HG03135 (cell line): ENCODE measurements around the gene RCC2.

Source experiments
- ATAC-seq: cut with Tn5 transposase; IDR thresholded peaks from one replicate; pipeline ENCODE4 v1.9.1; 2021; ENCODE audit warnings: mild to moderate bottlenecking, moderate library complexity; ENCODE audit not compliant: unreplicated experiment

The RCC2 gene

GRCh38 chr1:17447501-17447992 is 8.1 kb upstream of the RCC2 start:
- ATAC-seq = no peak

DNA sequence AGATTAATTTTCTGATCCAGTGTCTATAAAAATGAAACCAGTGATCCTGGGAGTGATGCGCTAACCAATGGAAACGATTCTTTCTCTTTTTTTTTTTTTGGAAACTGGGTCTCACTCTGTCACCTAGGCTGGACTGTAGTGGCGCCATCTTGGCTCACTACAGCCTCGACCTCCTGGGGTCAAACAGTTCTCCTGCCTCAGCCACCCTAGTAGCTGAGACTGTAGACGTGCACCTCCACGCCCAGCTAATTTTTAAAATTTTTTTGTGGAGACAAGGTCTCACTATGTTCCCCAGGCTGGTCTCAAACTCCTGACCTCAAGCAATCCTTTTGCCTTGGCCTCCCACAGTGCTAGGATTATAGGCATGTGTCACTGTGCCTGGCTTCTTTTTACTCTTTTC is 3.4 kb upstream of the RCC2 start:
- ATAC-seq = no peak

- no peak for ATAC-seq
Measured at GRCh38 chr1:17441993-17442357, 2.5 kb upstream of the RCC2 start.

- ATAC-seq = no peak
Measured at GRCh38 chr1:17441265-17441992, 2.0 kb upstream of the RCC2 start.

DNA sequence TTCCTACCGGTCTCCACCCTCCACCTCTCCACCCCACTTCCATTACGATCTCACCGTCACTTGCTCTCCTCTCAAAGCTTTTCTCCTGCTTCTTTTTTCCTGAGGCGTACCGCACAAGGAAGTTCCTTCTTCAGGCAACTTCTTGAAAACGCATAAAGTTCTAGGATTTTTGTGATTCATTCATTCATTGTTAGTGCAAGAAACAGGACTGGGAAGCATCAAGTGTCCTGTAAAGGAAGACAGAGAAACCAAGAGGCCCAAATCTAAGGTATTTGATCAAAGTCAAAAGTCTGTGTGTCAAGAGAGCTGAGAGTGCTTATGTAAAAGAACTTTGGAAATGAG is 1.3 kb upstream of the RCC2 start:
- no peak for ATAC-seq

DNA sequence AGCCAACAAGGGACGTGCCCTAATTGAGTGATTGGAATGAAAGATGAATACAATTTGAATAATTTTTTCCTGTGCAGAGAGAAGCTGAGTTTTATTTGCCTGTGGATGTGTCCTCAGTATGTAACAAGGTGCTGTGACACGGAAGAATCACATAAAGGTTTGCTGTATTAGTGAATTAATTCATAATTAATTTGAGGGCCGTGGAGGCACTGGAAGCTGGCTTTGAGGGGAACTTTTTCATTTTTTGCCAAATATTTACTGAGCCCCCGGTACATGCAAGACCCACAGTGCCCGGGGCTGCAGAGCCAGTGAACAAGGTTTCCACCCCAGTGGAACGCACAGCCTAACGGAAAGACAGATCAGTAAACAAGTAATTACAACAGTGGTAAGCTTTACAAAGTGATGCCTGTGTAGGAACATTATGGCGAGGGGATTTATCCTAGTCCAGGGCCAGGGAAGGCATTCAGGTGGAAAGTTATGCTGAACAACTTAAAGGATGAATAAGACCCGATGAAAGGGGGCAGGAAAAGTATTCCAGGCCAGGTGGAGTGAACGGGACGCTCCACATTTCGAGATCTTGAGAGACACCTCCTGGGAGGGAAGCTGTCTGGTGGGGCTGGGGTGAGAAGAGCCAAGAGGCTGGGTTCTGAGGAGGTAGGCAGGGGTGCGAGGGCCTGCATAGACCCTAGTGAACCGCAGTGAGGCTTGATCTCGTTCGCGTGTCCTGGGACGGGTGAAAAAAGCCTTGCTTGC is 773 bp upstream of the RCC2 start:
- peak; percentile 0 for ATAC-seq

DNA sequence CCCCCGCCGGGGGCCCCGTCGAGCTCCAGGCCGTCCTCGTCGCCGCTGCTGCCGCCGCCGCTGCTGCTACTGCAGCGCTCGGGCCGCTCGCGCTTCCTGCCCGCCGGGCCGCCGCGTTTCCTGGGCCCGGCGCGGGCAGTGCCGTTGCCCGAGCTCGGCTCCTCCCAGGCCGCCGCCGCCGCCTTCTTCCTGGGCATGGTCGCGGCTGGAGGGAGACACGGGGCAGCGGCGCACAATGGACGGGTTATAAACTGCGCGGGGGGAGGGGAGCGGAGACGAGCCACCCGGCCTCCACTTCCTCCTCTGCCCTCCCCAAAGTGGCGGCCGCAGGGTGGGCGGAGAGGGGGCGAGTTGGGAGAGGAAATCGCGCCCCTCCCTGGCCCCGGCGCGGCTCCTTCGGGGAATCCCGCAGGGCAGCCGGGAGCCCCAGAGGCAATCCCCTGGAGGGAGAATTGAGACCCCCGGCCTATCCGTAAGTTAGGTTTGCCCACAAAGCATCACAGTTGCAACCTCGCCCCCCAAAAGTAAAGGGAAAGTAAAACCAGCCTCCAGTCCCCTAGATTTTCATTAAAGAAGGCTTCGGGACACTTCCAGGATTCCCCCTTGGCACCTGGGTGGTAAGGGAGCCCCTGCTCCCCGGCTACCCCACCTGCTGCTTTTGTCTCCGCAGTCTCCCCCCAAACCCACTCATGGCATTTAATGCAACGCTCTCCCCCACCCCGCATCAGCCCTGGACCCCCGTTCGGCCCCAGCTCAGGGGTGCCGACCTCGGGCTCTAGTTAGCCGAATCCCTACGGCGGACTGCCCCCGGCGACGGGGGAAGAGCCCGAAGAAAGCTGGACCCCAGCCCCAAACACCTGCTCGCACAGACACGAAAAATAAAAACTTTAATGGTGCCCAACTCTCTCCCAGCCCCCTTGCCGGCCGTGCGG is 893 bp downstream of the RCC2 start:
- ATAC-seq = peak; percentile 45

GRCh38 chr1:17437580-17438317 is 1.7 kb downstream of the RCC2 start:
- peak; percentile 37 for ATAC-seq

DNA sequence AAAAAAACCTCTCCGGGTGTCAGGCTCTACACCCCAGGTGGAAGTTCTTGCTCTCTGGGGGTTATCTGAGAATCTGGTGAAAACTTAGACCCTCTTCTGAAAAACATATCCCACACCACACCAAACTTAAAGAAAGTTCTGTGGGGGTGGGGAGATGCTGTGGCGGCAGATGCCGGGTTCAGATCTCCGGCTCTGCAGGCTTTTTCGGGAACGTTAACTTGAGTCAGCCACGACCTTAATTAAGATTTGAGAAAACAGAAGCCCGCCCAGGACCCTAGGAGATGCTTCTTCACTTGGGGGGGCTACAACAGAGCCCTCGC is 2.3 kb downstream of the RCC2 start:
- no peak for ATAC-seq

DNA sequence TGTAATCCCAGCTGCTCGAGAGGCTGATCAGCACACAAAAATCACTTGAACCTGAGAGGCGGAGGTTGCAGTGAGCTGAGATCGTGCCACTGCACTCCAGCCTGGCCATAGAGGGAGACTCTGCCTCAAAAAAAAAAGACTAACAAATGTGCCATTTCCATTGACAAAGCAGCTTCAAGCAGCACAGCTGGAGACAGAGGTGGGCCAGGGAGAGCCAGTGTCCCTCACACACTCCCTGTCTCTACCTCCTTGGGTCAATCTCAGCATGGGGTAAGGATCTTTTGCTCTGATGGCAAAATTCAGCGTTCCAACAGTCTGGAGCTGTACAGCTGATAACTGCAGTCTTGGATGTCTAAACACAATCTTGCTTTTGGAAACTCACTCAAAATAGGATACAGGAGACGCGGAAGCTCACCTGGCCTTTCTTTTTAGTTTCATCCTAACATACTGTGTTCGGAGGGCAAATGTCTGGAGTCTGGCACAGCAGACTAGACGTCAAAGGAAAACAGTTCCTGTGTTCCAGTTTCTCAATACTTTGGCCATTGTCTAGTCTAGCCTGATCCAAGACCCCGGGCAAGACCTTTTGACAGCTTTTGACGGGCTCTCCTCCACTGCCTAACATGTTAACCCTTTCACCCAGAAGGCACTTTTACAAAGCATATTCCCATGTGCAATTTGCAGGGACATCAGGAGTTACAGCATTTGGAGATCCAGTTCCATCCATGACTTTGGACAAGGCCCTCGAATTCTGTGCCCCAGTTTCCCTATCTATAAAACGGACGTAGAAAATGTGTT is 2.9 kb downstream of the RCC2 start:
- no peak for ATAC-seq

DNA sequence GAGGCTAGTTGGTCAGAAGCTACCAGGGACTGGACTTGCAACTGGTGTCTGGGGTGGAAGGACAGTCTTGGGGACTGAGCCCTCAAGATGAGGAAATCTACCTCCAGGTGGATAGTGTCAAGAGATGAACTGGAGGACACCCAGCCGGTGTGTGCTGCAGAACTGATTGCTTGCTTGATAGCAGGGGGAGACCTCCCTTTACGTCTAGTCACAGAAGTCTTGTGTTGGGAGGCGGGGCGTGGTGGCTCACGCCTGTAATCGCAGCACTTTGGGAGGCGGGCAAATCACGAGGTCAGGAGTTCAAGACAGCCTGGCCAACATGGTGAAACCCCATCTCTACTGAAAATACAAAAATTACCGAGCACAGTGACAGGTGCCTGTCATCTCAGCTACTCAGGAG is 4.9 kb downstream of the RCC2 start:
- ATAC-seq = no peak

- ATAC-seq = no peak
Measured at GRCh38 chr1:17434016-17434415, 5.5 kb downstream of the RCC2 start.

DNA sequence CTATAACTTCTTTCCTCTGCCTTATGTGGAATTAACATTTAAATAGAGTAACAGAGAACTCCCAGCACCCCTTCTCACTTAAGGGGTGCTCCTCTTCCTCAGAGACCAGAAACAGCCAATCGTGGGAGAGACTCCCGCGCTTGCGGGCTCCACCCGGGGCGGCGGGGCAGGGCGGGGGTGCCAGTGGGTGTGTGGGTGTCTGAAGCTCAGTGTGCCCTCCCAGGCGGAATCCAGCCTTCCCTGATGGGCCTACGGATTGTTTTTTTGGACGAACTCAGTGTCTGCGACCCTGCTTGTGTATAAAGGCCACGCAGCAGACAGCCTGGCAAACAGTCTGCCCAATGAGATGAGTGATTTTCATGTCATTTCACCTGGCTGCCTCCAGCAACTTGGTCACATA is 6.2 kb downstream of the RCC2 start:
- ATAC-seq = no peak

GRCh38 chr1:17432412-17432811 is 7.1 kb downstream of the RCC2 start:
- no peak for ATAC-seq

DNA sequence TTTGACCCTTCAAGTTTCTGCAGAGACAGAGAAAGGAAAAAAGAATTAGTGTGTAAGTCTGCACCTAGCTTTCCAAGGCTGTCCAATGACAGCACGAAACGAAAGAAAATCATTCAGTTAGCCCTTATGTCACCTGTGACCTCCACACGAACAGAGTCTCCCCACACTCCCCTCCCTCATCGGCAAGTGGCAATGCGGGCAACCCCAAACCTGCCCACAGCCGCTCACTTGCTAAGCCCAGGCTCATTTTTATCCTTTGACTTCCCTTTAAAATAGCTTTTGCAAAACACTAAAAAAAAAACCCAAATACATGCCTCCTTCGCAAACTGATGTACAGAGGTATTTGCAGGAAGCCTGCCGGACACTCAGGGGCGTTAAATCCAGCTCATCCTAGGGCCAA is 10.3 kb downstream of the RCC2 start:
- no peak for ATAC-seq

DNA sequence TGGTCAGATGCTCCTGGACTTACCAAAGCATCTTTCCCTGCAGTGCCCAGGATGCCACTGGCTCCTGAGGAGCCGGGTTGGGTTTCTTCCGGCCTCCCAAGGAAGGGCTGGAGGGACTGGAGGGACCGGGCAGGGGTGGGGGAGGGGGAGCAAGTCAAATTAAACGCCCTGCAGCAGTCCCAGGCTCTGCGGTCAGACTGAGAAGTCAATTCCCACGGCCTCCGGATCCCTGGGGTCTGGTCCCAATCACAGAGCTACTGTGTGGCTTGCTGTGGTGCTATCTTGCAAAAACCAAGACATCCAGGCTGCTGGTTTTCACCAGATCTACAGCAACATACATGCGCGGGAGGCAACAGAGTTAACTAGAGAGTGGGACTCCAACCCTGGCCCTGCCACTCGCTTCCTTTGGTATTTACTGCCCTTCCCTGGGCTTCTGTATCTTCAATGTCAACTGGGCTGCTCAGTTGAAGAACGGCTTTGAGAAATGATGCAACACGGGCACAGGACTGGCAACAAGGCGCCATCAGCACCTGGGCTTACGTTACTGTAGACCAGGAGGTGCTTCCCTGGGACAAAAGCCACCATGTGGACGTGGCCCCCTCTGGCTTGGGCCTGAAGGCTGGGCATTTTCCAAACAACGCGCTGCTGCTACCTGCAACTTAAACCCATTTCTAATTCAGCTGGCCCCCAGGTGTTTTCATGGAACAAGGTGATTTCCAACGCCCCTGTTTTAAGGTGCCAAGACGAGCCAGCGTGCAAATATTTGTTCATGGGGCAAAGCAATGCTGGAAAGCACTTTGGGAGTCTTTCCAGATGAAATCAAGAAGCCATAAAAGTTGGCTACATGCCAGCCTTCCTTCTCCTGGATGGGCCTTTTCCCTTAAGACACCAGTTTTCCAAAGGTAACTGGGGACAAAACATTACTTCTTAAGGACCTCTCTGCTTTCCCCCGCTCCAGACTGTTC is 11.5 kb downstream of the RCC2 start:
- no peak for ATAC-seq

GRCh38 chr1:17425806-17426600 is 13.5 kb downstream of the RCC2 start:
- ATAC-seq = no peak

- ATAC-seq = no peak
Measured at GRCh38 chr1:17423781-17424245, 15.7 kb downstream of the RCC2 start.
